Mesendoderm (in vitro differentiated cells): ENCODE measurements around the gene LRBA.

Experiments
- DNase-seq: peaks from one replicate; pipeline ENCODE4 v3.0.0; 2013
- H2AK5ac ChIP-seq: 2 replicates; pipeline ENCODE4 v1.6.1; 2013; ENCODE audit warnings: low read length, inconsistent platforms
- H2BK120ac ChIP-seq: 2 replicates; pipeline ENCODE4 v1.6.1; 2013; ENCODE audit warnings: low read depth, mild to moderate bottlenecking, low read length, moderate library complexity, mixed read lengths
- H2BK15ac ChIP-seq: replicated peaks from 2 replicates; pipeline ENCODE4 v1.6.1; 2013; ENCODE audit warnings: low read depth, mild to moderate bottlenecking, moderate library complexity
- H2BK5ac ChIP-seq: 2 replicates; pipeline ENCODE4 v1.6.1; 2013; ENCODE audit warnings: low read length, inconsistent platforms
- H3K18ac ChIP-seq: 2 replicates; pipeline ENCODE4 v1.6.1; 2013; ENCODE audit warnings: mild to moderate bottlenecking, low read length, mixed read lengths
- H3K23ac ChIP-seq: one replicate; pipeline ENCODE4 v1.6.1; 2013; ENCODE audit warnings: low read length
- H3K27ac ChIP-seq: 2 replicates; pipeline ENCODE4 v1.5.1; 2013; ENCODE audit warnings: low read depth, mild to moderate bottlenecking, inconsistent platforms, low read length, moderate library complexity
- H3K27me3 ChIP-seq: 2 replicates; pipeline ENCODE4 v1.6.1; 2013; ENCODE audit warnings: low read length, control low read depth, mild to moderate bottlenecking, inconsistent platforms; ENCODE audit not compliant: insufficient read depth, poor library complexity
- H3K36me3 ChIP-seq: 2 replicates; pipeline ENCODE4 v1.6.1; 2013; ENCODE audit warnings: low read length, inconsistent platforms; ENCODE audit not compliant: control insufficient read depth, insufficient read depth
- H3K4ac ChIP-seq: one replicate; pipeline ENCODE4 v1.6.1; 2013; ENCODE audit warnings: low read depth, mild to moderate bottlenecking, low read length, moderate library complexity
- H3K4me1 ChIP-seq: 2 replicates; pipeline ENCODE4 v1.6.1; 2013; ENCODE audit warnings: low read depth, low read length, inconsistent platforms; ENCODE audit not compliant: control insufficient read depth
- H3K4me2 ChIP-seq: 2 replicates; pipeline ENCODE4 v1.6.1; 2013; ENCODE audit warnings: low read length
- H3K4me3 ChIP-seq: 2 replicates; pipeline ENCODE4 v1.5.1; 2013; ENCODE audit warnings: mild to moderate bottlenecking, low read length
- H3K56ac ChIP-seq: one replicate; pipeline ENCODE4 v1.6.1; 2013; ENCODE audit warnings: low read length
- H3K79me1 ChIP-seq: 2 replicates; pipeline ENCODE4 v1.6.1; 2013; ENCODE audit warnings: low read length, inconsistent platforms
- H3K79me2 ChIP-seq: 2 replicates; pipeline ENCODE4 v1.6.1; 2013; ENCODE audit warnings: mild to moderate bottlenecking, low read length; ENCODE audit not compliant: control insufficient read depth, insufficient read depth
- H3K9ac ChIP-seq: 2 replicates; pipeline ENCODE4 v1.6.1; 2013; ENCODE audit warnings: low read length, inconsistent platforms
- H4K5ac ChIP-seq: one replicate; pipeline ENCODE4 v1.6.1; 2013; ENCODE audit warnings: low read length
- H4K8ac ChIP-seq: one replicate; pipeline ENCODE4 v1.6.1; 2013; ENCODE audit warnings: low read depth, mild to moderate bottlenecking, control low read depth, low read length, moderate library complexity
- WGBS: extraction: QIAGEN DNeasy Blood & Tissue Kit; methylation state at CpG from one replicate; pipeline ENCODE4 v1.1.7; 2013; ENCODE audit warnings: low lambda C conversion rate, missing lambda C conversion rate; ENCODE audit not compliant: insufficient coverage; ENCODE audit errors: extremely low coverage; 5-methylcytosine and 5-hydroxymethylcytosine counted together

LRBA gene

DNA sequence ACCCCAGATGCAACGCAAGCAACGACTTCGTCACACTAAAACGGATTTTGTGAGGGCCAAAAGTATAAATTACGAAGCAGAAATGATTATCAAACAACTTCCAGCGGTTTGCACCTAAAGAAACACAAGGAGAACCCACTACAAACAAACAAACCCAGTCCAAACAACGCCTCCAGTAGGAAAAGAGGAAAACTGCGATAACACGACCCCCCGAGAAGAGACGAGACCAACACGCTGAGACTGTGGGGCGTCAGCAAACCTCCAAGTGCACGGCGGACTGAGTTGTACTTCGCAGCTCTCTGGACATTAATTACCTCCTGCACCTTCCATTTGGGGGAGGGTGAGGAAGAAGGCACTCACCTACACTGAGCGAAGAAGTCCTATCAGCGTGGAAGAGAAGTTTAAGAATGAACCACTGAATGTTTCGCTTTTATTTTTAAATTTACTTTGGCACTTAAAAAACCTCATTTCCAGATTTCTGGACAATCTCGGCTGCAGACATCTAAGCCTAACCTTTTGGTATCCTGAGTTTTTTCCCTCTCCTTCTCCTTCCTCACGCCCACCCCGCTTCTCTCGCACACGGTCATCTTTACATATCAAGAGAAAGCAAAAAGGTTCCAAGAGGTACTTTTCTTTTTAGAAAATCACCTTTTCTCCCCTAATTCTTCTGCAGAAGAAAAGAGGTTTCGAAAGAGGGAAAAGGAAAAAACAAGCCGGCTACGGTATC lies 432.8 kb downstream of the LRBA start, which contains the start of gene MAB21L2:
Gene MAB21L2, plus strand, starts transcription at position 6 of the 727 bp plus-strand sequence. CDS start 879 bp downstream, outside the sequence.
- peak within 1 kb of the TSS; percentile 59 for H3K9ac ChIP-seq
- H2BK5ac ChIP-seq = no peak within 1 kb of the TSS
- H3K4me2 ChIP-seq = peak within 1 kb of the TSS; percentile 99
- H3K4me3 ChIP-seq = peak within 1 kb of the TSS; percentile 42
- no peak within 1 kb of the TSS for H2AK5ac ChIP-seq
- H4K5ac ChIP-seq = no peak within 1 kb of the TSS
- H3K4me1 ChIP-seq = peaks cover 7% of the 10 kb centered on the region
- H3K23ac ChIP-seq = no peak within 1 kb of the TSS
- H3K27ac ChIP-seq = no peak within 1 kb of the TSS
- no CpG with 5 or more reads among the region's 27 CpGs for WGBS
- peak; percentile 51 for DNase-seq
- H3K79me1 ChIP-seq = no peaks in the 10 kb centered on the region
- H4K8ac ChIP-seq = no peak within 1 kb of the TSS
- H2BK120ac ChIP-seq = no peak within 1 kb of the TSS
- H3K4ac ChIP-seq = no peak within 1 kb of the TSS
- H3K27me3 ChIP-seq = peaks cover 4% of the 10 kb centered on the region
- no peak within 1 kb of the TSS for H3K18ac ChIP-seq
- H3K36me3 ChIP-seq = no peaks in the 10 kb centered on the region
- H3K56ac ChIP-seq = peak within 1 kb of the TSS; percentile 78
- no peak within 1 kb of the TSS for H2BK15ac ChIP-seq
- no peaks in the 10 kb centered on the region for H3K79me2 ChIP-seq

- peak; percentile 87 for DNase-seq
- peaks cover 4% of the 10 kb centered on the region for H3K27me3 ChIP-seq
- no peak overlapping the region for H3K4me3 ChIP-seq
These were observed 433.4 kb downstream of the LRBA start for GRCh38 chr4:150581641-150582051.

GRCh38 chr4:150581056-150581605 lies 434.0 kb downstream of the LRBA start:
- no peak overlapping the region for H3K4me3 ChIP-seq

More at GRCh38 chr4:150581641-150582051, 433.4 kb downstream of the LRBA start:
- Histone ChIP-seq H3K4me1 (peaks cover 7% of the 10 kb centered on the region), H4K5ac (no peak overlapping the region), H3K56ac (no peak overlapping the region), H3K4ac (no peak overlapping the region), H3K79me1 (no peaks in the 10 kb centered on the region), H3K9ac (no peak overlapping the region), H3K4me2 (peak overlapping the region; percentile 99), H3K23ac (no peak overlapping the region), H3K79me2 (no peaks in the 10 kb centered on the region), H3K18ac (no peak overlapping the region), H2AK5ac (no peak overlapping the region), H3K36me3 (no peaks in the 10 kb centered on the region), H2BK5ac (no peak overlapping the region), H2BK15ac (no peak overlapping the region), H4K8ac (no peak overlapping the region), H3K27ac (no peak overlapping the region), H2BK120ac (no peak overlapping the region)
- WGBS = no CpG with 5 or more reads among the region's 13 CpGs

DNA sequence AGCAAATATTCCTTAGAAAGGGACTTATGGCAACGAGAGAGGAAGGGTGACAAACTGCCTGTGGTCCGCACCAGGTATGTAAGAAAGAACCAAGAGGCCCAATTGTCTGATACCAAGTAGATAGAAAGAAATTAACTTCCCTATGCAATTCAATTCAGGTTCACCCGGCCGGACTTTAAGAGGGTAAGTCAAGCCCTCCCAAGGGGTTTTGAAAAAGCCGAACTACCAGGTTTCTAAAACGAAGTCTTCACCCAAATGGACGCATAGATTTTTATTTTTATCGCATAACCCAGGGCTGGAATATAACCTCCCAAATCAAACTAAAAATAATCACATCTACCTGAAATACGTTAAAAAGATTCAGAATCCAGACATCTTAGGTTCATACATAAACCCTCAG lies 434.8 kb downstream of the LRBA start:
- Histone ChIP-seq H2BK120ac (no peak overlapping the region), H2BK5ac (no peak overlapping the region), H3K23ac (no peak overlapping the region), H3K9ac (peak overlapping the region; percentile 64), H2BK15ac (no peak overlapping the region), H3K56ac (no peak overlapping the region), H3K18ac (no peak overlapping the region), H3K27me3 (peaks cover 4% of the 10 kb centered on the region), H3K4ac (no peak overlapping the region), H3K79me1 (no peaks in the 10 kb centered on the region), H3K4me1 (peaks cover 7% of the 10 kb centered on the region), H4K8ac (no peak overlapping the region), H3K36me3 (no peaks in the 10 kb centered on the region), H3K79me2 (no peaks in the 10 kb centered on the region), H2AK5ac (no peak overlapping the region), H3K27ac (no peak overlapping the region), H3K4me2 (peak overlapping the region; percentile 58), H3K4me3 (no peak overlapping the region), H4K5ac (no peak overlapping the region)
- DNase-seq = no peak
- no CpG with 5 or more reads among the region's 9 CpGs for WGBS

More at GRCh38 chr4:150581056-150581605, 434.0 kb downstream of the LRBA start:
- Histone ChIP-seq H4K5ac (no peak overlapping the region), H3K27me3 (peaks cover 4% of the 10 kb centered on the region), H2BK15ac (no peak overlapping the region), H3K79me2 (no peaks in the 10 kb centered on the region), H3K9ac (no peak overlapping the region), H3K4me1 (peaks cover 7% of the 10 kb centered on the region), H3K23ac (no peak overlapping the region), H4K8ac (no peak overlapping the region), H2BK120ac (no peak overlapping the region), H3K18ac (no peak overlapping the region), H3K4me2 (peak overlapping the region; percentile 28), H3K27ac (no peak overlapping the region), H3K79me1 (no peaks in the 10 kb centered on the region), H3K56ac (no peak overlapping the region), H3K36me3 (no peaks in the 10 kb centered on the region), H2AK5ac (no peak overlapping the region), H2BK5ac (no peak overlapping the region), H3K4ac (no peak overlapping the region)
- no peak for DNase-seq
- WGBS = no CpG with 5 or more reads among the region's 7 CpGs

DNA sequence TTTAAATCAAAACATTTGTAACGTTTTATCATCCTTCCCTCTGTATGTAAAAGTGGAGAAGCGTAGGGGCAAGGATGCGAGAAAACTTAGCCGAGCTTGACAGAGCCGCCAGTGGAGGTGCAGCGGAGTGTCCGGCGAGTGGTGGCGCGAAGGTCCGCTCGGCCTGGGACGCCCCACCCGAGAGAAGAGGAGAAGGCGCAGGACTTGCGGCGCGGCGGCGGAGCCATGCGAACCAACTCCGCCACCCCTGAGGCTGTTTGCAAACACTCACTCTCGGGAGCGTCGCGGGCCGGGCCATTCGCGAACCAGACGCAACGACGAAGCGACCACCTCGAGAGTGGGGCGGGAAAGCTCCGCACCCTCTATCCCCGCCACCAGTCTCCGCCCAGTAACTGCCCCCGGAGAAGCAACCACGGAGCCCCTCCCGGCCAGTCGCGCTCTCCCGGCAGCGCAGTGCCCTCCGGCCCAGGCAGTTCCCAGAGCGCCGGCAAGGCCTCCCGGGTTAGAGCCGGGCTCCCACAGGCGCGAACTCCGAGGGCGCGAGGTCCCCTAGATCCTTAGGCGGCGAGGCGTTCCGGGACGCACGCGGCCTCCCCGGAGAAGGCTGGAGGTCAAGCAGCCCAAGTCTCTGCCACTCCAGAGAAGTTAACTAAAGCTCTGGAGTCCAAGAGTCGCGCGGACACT lies 435.4 kb downstream of the LRBA start:
- H3K79me1 ChIP-seq = no peaks in the 10 kb centered on the region
- H3K36me3 ChIP-seq = no peaks in the 10 kb centered on the region
- H3K56ac ChIP-seq = peak overlapping the region; percentile 67
- H2BK15ac ChIP-seq = no peak overlapping the region
- H4K5ac ChIP-seq = no peak overlapping the region
- WGBS = no CpG with 5 or more reads among the region's 66 CpGs
- peaks cover 7% of the 10 kb centered on the region for H3K4me1 ChIP-seq
- peak overlapping the region; percentile 64 for H3K9ac ChIP-seq
- no peak overlapping the region for H3K27ac ChIP-seq
- H3K4me3 ChIP-seq = peak overlapping the region; percentile 38
- no peak overlapping the region for H2AK5ac ChIP-seq
- DNase-seq = peak; percentile 56
- peak overlapping the region; percentile 58 for H3K4me2 ChIP-seq
- no peaks in the 10 kb centered on the region for H3K79me2 ChIP-seq
- H3K23ac ChIP-seq = peak overlapping the region; percentile 70
- no peak overlapping the region for H2BK5ac ChIP-seq
- no peak overlapping the region for H4K8ac ChIP-seq
- peaks cover 4% of the 10 kb centered on the region for H3K27me3 ChIP-seq
- H3K18ac ChIP-seq = no peak overlapping the region
- no peak overlapping the region for H2BK120ac ChIP-seq
- no peak overlapping the region for H3K4ac ChIP-seq
